GM18526 (cell line): ENCODE measurements around the gene SEC63.
A peak's percentile ranks its signal among the peaks of the same experiment; 100 is the strongest.

Experiments used
- POLR2A ChIP-seq: IDR thresholded peaks from 3 replicates; pipeline ENCODE4 v1.6.1; 2011; ENCODE audit not compliant: insufficient read length; ENCODE audit errors: extremely low read depth

SEC63 gene

GRCh38 chr6:107976155-107976783, 18.3 kb upstream of the SEC63 start:
- no peak for TF ChIP-seq POLR2A

DNA sequence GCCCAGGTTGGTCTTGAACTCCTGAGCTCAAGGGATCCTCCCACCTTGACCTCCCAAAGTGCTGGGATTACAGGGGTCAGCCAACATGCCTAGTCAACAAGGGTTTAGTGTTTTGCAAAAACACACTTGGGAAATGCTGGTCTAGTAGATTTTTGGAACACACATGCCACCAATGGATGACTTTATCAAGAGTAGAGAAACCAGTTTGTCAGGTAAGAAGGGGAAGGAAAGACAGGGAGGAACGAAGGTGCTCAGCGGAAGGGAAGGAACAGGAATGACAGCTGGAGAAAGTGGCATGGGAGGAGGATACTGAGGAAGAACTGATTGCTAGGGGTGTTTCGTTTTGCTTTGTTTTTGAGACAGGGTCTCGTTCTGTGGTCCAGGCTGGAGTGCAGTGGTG, 15.6 kb upstream of the SEC63 start:
- no peak for TF ChIP-seq POLR2A

GRCh38 chr6:107972413-107973096, 14.5 kb upstream of the SEC63 start:
- TF ChIP-seq POLR2A, result no peak

GRCh38 chr6:107971181-107971580, 13.2 kb upstream of the SEC63 start:
- no peak for TF ChIP-seq POLR2A

GRCh38 chr6:107970255-107970654, 12.2 kb upstream of the SEC63 start:
- TF ChIP-seq POLR2A, result no peak

GRCh38 chr6:107968081-107968480, 10.1 kb upstream of the SEC63 start:
- TF ChIP-seq POLR2A, result no peak

DNA sequence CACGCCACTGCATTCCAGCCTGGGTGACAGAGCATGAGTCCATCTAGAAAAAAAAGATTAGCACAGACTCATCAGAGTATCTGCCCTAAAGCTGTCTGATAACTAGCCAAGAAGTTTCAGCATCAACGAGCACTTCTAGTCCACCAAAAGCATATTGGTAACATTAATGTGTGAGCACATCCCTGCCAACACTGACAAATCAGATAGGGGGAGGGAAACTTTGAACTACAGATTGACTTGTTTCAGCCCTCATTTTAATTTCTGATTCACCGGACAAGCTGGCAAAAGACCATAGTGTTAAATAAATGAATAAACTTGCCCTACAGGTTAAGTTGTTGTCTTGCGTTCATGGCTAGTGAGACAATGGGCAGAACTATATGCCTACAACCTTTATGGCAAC, 7.7 kb upstream of the SEC63 start:
- no peak for TF ChIP-seq POLR2A

GRCh38 chr6:107962723-107963122, 4.7 kb upstream of the SEC63 start:
- TF ChIP-seq POLR2A, result no peak

DNA sequence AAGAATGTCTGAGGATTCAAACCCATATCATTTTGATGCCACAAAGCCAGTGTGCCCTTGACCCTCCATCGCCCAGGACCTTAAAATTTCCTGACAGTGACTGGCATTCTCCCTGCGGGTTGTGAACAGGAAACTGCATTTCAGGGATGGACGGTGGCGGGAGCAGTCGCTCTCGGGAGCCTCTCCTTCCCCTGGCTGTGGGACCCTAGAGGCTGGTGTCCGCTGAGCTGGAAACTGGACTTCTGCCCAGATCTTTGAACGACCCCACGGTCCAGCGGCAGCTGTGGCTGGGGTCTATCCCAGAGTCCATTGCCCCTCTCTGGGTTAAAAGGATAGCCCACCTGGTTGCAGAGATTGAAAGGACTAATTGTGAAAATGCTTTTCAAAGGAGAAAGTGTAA, 1.4 kb upstream of the SEC63 start:
- TF ChIP-seq POLR2A, result no peak

DNA sequence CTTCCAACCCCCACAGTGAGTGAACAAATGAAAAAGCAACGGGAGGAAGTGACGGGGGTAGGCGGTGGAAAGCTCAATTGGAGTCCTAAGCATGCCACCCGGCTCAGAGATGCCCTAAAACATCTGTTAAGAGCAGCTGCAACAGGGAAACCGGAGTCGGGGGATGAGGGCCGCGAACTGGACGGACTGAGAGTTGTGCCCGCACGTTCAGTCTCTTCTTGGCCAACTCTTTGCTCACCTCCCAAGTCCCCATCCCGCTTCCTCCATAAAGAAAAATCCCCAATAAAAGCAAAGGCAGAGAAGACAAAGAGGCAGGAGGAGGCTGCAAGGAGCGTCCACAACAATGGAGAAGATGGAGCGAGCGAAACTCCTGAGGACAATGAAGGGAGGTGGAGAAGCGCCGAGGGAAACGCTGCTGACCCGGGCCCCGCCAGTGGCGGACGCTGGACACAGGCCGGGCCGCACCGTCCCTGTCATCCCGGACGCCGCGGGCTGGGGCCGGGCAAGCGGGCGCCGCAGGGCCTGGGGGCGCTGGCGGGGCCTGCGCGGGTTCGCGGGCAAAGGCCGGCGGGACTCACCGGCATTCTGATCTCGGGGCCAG, 600 bp downstream of the SEC63 start:
- TF ChIP-seq POLR2A, result peak; percentile 35

- TF ChIP-seq POLR2A, result no peak
Measured at GRCh38 chr6:107956586-107957307, 1.3 kb downstream of the SEC63 start.

DNA sequence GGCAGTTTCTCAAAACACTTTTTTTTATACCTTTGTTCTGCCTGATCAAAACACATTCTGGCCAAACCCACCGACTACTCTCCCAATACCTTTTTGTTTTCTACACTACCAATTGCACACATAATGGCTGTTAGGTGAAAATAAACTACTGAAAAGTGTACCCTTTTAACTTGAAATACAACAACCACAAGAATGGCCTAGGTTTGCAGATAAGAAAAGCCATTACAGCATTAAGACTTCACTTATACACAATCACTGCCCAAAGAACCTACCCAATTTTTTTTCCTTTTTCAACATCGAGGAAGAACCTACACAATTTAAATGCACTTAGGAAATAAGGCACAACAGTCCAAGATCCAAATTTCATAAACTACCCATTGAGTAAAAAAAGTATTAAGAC, 1.8 kb downstream of the SEC63 start:
- TF ChIP-seq POLR2A, result no peak

DNA sequence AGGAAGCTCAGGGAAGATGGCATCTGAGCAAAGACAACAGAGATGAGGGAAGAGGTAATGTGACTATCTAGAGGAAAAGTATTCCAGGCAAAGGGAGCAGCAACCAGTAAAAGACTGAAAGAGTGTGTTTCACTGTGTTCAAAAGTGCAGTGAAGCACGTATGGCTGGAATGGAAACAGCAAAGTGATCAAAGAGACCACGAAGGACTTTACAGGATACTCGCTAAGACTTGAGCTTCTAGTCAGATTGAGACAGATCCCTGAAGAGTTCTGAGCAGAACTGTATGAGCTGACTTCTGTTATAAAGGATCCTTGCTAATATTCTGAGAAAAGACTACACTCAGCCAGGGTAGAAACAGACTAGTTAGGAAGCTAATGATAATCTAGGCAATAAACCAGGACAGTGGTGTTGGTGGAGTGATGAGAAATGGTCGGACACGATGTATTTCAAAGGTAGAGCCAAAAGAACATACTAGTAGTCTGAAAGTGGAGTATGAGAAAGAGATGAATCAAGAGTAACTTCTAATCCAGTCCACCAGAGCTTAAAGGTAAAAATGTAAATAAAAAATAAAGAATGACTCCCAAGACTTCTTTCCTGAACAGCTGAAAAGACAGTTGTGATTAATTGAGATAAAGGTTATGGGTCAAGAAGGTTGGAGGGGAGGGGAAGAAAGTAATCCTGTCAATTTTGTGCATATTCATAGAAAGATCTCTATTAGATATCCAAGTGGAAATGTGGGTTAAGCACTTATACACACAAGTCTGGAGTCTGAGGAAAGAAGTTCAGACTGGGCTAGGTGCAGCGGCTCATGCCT, 14.2 kb downstream of the SEC63 start:
- TF ChIP-seq POLR2A, result no peak

DNA sequence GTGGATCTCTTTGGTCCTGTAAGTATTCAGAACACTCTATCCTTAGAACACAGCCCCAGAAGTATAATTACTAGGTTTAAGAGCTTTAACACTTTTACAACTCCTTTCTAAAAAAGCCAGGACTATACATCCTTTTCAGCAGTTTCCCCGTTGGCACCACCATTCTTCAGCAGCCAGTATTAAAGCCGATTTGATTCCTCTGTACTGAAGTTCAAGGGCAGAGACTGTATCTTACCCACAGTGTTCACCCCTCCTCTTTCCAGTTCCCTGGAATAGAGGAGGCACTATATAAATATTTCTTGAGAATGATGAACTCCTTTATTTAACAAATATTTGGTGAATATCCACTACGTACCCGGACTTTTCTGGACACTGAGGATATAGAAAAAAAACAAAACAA, 15.9 kb downstream of the SEC63 start:
- TF ChIP-seq POLR2A, result no peak

- no peak for TF ChIP-seq POLR2A
Measured at GRCh38 chr6:107941627-107942026, 16.4 kb downstream of the SEC63 start.
